Stimulated activated CD8-positive, alpha-beta memory T cell treated with anti-CD3 and anti-CD28 coated beads, Interleukin-12 subunit alpha, Interleukin-12 subunit beta, amount 100 ng/mL, for 1 hour (primary cell): ENCODE results near the gene RNF40.

Source experiments
- DNase-seq: peaks from one replicate; pipeline ENCODE4 v3.0.0-alpha.2; 2020; ENCODE audit warnings: low read depth

RNF40 gene

GRCh38 chr16:30762991-30763725 is 1.0 kb downstream of the RNF40 start:
- DNase-seq: no peak

- DNase-seq: no peak
Observed at GRCh38 chr16:30764086-30764485, 2.0 kb downstream of the RNF40 start.

GRCh38 chr16:30764816-30765465 is 2.8 kb downstream of the RNF40 start:
- no peak for DNase-seq

- DNase-seq: no peak
Observed at GRCh38 chr16:30766206-30766932, 4.2 kb downstream of the RNF40 start.

- no peak for DNase-seq
Observed at GRCh38 chr16:30766933-30767284, 4.8 kb downstream of the RNF40 start.

- DNase-seq: no peak
Observed at GRCh38 chr16:30767767-30768465, 5.8 kb downstream of the RNF40 start.

- DNase-seq: no peak
Observed at GRCh38 chr16:30768583-30769181, 6.6 kb downstream of the RNF40 start.

- DNase-seq: no peak
Observed at GRCh38 chr16:30769379-30770089, 7.4 kb downstream of the RNF40 start.

GRCh38 chr16:30771726-30772125 is 9.6 kb downstream of the RNF40 start:
- DNase-seq: no peak

GRCh38 chr16:30773826-30774225 is 11.7 kb downstream of the RNF40 start:
- DNase-seq: no peak

- no peak for DNase-seq
Observed at GRCh38 chr16:30774367-30775130, 12.4 kb downstream of the RNF40 start.

- DNase-seq: no peak
Observed at GRCh38 chr16:30775131-30775391, 12.9 kb downstream of the RNF40 start.

GRCh38 chr16:30775392-30776188 is 13.5 kb downstream of the RNF40 start:
- DNase-seq: peak; percentile 13

GRCh38 chr16:30777591-30778297 is 15.6 kb downstream of the RNF40 start:
- DNase-seq: no peak

GRCh38 chr16:30778549-30779244 is 16.6 kb downstream of the RNF40 start:
- DNase-seq: no peak

- no peak for DNase-seq
Observed at GRCh38 chr16:30779596-30779995, 17.5 kb downstream of the RNF40 start.

- DNase-seq: no peak
Observed at GRCh38 chr16:30780021-30780420, 17.9 kb downstream of the RNF40 start.

GRCh38 chr16:30780549-30780948 is 18.4 kb downstream of the RNF40 start:
- DNase-seq: no peak
